ENCODE results near the gene THRB.

The THRB gene

DNA sequence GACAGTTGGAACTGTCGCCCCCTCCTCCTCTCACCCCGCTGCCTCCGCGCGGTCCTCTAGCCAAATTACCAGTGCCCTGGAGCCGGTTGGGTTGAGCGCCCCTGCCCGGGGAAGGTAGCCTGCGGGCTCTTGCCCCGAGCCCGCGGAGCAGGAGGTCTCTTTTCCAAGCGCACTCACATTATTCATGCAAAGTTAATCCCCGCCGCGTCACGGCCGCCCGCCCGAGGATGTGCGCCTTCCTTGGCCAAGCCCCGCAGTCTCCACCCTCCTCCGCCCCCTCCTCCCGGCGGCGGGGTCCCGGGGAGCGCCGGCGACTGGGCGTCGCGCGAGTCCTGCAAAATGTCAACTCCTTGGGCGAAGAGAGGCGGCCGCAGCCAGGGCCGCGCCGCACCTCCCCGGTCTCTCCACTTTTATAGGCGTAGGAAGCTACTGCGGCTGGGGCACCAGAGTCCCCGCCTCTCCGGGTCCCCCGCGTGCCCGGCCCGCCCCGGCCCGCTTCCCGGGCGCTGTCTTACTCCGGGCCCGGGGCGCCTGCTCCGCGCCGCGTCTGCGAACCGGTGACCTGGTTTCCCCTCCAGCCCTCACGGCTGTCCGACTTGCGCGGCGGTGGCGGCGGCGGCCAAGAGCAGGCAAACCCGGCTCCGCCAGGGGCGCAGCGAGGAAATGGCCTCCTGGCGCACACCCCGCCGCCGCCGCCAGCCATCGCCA, at the start of gene THRB:
THRB (minus strand) TSS at position 233 of the 708 bp plus-strand sequence.
- peak; percentile 46 for DNase-seq

GRCh38 chr3:24541935-24542334, 47.3 kb upstream of the THRB start:
- DNase-seq: no peak

- no peak for DNase-seq
Measured at GRCh38 chr3:24540821-24541220, 46.2 kb upstream of the THRB start.

GRCh38 chr3:24539699-24540098, 45.0 kb upstream of the THRB start:
- DNase-seq: no peak

- DNase-seq: no peak
Measured at GRCh38 chr3:24538891-24539290, 44.2 kb upstream of the THRB start.

GRCh38 chr3:24533561-24534193, 39.0 kb upstream of the THRB start:
- no peak for DNase-seq

DNA sequence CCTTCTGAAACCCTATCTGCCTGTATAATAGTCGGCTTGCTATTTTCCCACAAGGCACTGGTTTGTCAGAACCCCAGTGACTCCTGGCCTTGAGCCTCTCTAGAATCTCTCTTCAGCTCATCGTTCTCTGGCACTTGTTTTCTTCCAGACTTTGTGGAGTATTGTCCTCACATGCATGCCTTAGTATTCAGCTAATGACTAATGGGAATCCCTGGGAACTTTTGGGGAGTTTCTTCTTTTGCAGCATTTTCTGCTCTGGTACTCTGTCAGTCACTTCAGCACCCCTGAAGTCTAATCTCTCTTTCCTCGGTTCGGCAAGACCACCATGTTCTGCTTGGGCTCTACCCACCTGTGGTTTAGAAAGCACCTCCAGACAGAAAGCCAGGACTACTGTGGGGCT, 35.8 kb upstream of the THRB start:
- DNase-seq: no peak

- no peak for DNase-seq
Measured at GRCh38 chr3:24529210-24529609, 34.6 kb upstream of the THRB start.

DNA sequence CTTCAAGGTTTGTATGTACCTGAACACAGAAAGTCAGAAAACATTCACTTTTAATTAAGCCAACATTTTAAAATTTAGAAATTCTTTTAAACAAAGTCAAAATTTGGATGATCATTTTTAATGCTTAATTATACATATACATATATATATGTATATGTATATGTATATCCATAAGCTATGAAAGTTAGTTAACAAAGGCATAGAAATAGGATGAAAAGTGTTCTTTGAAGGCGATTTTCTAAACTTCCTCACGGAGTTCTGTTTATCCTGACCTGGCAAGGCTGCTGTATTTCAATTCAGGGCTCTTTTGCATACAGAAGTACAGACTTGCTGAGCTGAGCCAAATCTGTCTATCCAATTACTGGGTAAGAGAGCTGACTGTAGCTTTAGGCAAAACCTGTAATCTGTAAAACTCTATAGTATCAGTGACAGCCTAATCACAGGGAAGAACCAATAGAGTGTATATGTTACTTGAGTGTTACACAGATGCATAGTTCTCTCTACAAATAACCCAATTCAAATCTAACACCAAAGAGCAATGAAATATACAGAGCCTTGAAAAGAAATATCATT, 32.1 kb upstream of the THRB start:
- no peak for DNase-seq

DNA sequence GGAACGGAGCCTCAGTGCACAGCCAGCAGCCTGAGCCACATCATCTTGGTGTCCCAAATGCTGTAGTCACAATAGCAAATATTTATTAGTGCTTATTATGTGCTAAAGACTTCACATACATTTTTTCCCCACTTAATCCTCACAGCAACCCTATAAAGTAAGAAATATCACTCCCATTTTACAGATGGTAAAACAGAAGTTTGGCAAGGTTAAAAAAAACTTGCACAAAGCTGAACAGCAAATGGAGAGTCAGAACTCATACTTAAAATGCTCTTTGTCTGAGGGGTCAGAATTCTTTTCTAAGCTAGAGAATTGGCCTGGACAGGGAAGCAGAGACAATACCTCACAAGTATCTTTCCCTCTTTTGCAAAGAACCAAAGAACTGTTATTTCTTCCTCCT, 30.9 kb upstream of the THRB start:
- DNase-seq: no peak

GRCh38 chr3:24525022-24525421, 30.4 kb upstream of the THRB start:
- DNase-seq: no peak

DNA sequence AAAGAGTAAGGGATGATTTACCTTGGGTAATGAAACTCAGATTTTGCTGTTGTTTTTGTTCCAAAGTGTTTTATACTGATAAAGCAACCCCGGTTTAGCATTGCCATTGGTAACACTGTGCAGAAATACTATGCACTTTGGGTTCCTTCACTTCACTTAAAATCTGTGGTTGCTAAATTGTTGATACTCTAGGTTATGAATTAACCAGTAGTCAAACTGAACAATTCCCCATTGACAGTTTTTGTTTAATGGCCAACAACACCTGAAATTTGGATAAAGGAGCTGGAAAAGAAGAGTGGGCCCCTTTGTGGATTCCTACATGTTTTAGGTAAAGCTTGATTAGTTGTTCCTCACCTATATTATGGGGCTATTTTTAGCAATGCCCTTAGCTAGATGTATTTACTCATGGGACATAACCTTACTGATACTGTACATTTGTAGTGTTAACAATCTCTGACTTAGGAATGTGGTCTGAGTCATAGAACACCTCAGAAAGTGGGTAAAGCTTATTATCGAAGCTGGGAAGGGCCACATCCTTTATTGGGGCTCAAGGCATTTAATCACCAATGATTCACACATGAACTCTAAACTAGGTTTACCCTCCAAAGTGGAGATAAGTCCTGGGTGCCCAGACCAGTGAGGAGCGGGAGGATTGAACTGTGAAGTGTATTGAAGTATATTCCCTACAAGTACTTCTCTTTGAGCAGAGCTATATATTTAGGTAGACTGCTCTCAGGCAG, 29.5 kb upstream of the THRB start:
- DNase-seq: no peak

DNA sequence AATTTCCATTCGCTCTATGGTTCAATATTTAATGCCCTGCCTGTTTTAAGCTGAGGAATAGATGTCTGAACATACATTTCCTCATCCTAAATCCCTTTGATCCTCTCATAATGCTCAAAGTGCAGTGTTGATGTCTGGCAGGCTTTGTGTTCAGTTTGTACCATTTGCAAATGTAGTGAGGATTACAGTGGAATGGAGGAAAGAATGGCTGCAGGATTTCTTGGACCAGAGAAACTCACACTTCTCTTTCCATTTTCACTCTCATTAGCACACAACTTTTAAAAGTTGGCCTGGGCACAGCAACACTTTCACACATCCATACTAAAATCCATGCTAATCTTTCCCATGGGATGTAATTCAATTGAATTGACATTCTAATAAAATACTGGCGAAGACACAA, 28.6 kb upstream of the THRB start:
- no peak for DNase-seq

DNA sequence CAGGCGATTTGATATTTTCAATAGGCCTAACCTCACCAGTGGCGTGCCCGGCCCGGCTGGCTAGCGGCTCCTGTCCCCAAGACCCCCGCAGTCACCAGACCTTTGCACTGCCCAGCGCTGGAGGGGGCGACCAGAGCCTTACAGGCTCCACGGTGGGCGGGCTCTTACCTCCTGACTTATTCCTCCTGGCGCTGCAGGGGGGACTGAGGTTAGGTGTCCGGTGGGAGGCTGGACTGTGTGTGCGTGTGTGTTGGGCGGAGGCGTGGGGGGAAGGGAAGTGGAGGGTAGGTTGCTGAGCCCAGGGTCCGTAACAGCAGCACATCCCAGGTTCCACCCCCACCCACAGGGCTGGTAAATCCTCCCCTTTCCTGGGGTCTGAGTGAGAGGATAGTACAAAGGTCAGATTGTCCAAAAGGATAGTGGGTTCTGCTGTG, 27.5 kb upstream of the THRB start:
- DNase-seq: no peak

GRCh38 chr3:24521420-24522145, 26.9 kb upstream of the THRB start:
- DNase-seq: peak; percentile 32

- DNase-seq: no peak
Measured at GRCh38 chr3:24520976-24521419, 26.3 kb upstream of the THRB start.

GRCh38 chr3:24520101-24520495, 25.4 kb upstream of the THRB start:
- no peak for DNase-seq

- peak; percentile 23 for DNase-seq
Measured at GRCh38 chr3:24519368-24520100, 24.9 kb upstream of the THRB start.

- DNase-seq: no peak
Measured at GRCh38 chr3:24518990-24519367, 24.3 kb upstream of the THRB start.

DNA sequence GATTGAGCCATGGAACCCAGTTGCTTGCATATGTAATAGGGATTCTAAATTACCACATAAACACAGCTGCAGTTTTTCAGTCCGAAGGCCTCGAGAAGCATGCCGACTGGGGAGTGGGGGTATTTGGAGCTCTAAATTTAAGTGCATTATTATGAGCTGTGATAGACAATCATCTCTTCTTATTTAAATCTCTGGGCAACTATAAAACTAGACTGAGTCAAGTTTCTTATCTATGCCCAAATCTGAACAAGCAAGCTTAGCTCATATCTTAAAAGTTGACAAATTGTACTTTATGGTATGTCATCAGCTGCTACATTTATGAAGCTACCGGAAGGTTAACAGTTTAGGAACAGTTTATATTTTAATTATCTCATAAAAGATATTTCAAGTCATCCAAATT, 19.5 kb upstream of the THRB start:
- no peak for DNase-seq

DNA sequence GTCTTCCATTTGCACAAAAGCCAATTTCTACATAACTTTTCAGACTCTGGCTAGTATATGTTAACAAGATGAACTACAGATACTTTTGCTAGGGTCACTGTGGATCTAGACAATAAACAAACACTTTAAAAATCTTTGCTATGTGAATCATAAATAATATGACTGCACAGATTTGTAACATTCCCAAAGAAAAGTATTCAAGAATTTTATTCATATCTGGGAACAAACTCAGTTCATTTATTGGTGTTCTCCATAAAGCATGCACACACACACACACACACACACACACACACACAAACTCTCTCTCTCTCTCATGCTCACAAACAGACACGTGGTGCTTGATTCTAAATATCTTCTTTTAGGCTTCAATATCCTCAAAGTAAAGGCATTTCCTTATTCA, 18.8 kb upstream of the THRB start:
- DNase-seq: peak; percentile 42

- no peak for DNase-seq
Measured at GRCh38 chr3:24512564-24513197, 18.0 kb upstream of the THRB start.

Measured in fibroblast of upper back skin (primary cell).